HepG2 (cell line): ENCODE measurements around the gene ST6GALNAC2. TPM values are rescaled to one million over a fixed set of nuclear protein-coding genes. Genes with fewer than 3 reads are reported as not detected.

Experiments
- CHD4 ChIP-seq: fragments of 200-600 bp; sonication (generic); IDR thresholded peaks from 2 replicates; pipeline ENCODE4 v1.7.0; 2017; ENCODE audit warnings: mild to moderate bottlenecking, low read length, borderline replicate concordance
- GABPB1 ChIP-seq: IDR thresholded peaks from 2 replicates; pipeline ENCODE4 v1.6.1; 2016; ENCODE audit warnings: mild to moderate bottlenecking, missing genetic modification reagents, moderate library complexity, missing compliant biosample characterization
- HDAC1 ChIP-seq: sonication (generic); formaldehyde crosslinking; IDR thresholded peaks from 2 replicates; pipeline ENCODE4 v1.5.1; 2020; ENCODE audit warnings: mild to moderate bottlenecking, missing genetic modification reagents
- HNF4A ChIP-seq: sonication (generic); formaldehyde crosslinking; IDR thresholded peaks from 2 replicates; pipeline ENCODE4 v1.4.0; 2020; ENCODE audit warnings: missing genetic modification reagents
- NFE2 ChIP-seq: sonication (generic); formaldehyde crosslinking; IDR thresholded peaks from 2 replicates; pipeline ENCODE4 v1.4.0; 2020; ENCODE audit warnings: missing genetic modification reagents
- REPIN1 ChIP-seq: sonication (generic); formaldehyde crosslinking; IDR thresholded peaks from 2 replicates; pipeline ENCODE4 v1.8.0; 2022; ENCODE audit warnings: missing genetic modification reagents, low read depth, mild to moderate bottlenecking, borderline replicate concordance
- RNF2 ChIP-seq: fragments of 450-650 bp; conservative IDR thresholded peaks from 2 replicates; pipeline ENCODE4 v1.6.1; 2016; ENCODE audit warnings: low read depth
- USF2 ChIP-seq, 2 experiments: sonication (generic) in 1 of 2; formaldehyde crosslinking in 1 of 2; IDR thresholded peaks; 2 replicates each; pipeline versions ENCODE4 v1.5.1 to v1.6.1; 2011 to 2020; ENCODE audit warnings: borderline replicate concordance in 1 of 2, low read depth in 1 of 2, low read length in 1 of 2, mild to moderate bottlenecking in 1 of 2, missing genetic modification reagents in 1 of 2, moderate library complexity in 1 of 2
- YEATS2 ChIP-seq: sonication (generic); formaldehyde crosslinking; IDR thresholded peaks from 2 replicates; pipeline ENCODE4 v1.4.0; 2020; ENCODE audit warnings: missing genetic modification reagents, borderline replicate concordance
- ZBTB21 ChIP-seq: sonication (generic); formaldehyde crosslinking; IDR thresholded peaks from 2 replicates; pipeline ENCODE4 v1.4.0; 2020; ENCODE audit warnings: missing genetic modification reagents
- ZNF362 ChIP-seq: sonication (generic); formaldehyde crosslinking; IDR thresholded peaks from 2 replicates; pipeline ENCODE4 v1.4.0; 2020; ENCODE audit warnings: missing genetic modification reagents, mild to moderate bottlenecking, borderline replicate concordance
- ZNF44 ChIP-seq: sonication (generic); formaldehyde crosslinking; IDR thresholded peaks from 2 replicates; pipeline ENCODE4 v1.5.1; 2020; ENCODE audit warnings: mild to moderate bottlenecking, missing genetic modification reagents
- ZNF510 ChIP-seq: sonication (generic); formaldehyde crosslinking; IDR thresholded peaks from 2 replicates; pipeline ENCODE4 v1.4.0; 2020; ENCODE audit warnings: low read depth, mild to moderate bottlenecking, missing genetic modification reagents
- ZNF616 ChIP-seq: sonication (generic); formaldehyde crosslinking; IDR thresholded peaks from 2 replicates; pipeline ENCODE4 v1.5.0; 2020; ENCODE audit warnings: low read depth, mild to moderate bottlenecking, missing genetic modification reagents
- ZNF709 ChIP-seq: sonication (generic); formaldehyde crosslinking; IDR thresholded peaks from 2 replicates; pipeline ENCODE4 v1.5.0; 2020; ENCODE audit warnings: mild to moderate bottlenecking, missing genetic modification reagents
- ZNF850 ChIP-seq: sonication (generic); formaldehyde crosslinking; conservative IDR thresholded peaks from 2 replicates; pipeline ENCODE4 v1.9.0; 2021; ENCODE audit warnings: mild to moderate bottlenecking, missing genetic modification reagents
- polyA plus RNA-seq, 8 experiments: library from polyadenylated mRNA; depleted of rRNA in 3 of 8; stranded (reverse) in 7 of 8; unstranded in 1 of 8; fragments of >200 nt; fragmentation: Illumina TruSeq in 4 of 8; extraction: Trizol in 4 of 8; gene quantifications; 2 replicates each; pipeline versions ENCODE4 v1.2.1 to v1.2.3, GENCODE V29; 2011 to 2016; ENCODE audit warnings: low read depth in 4 of 8, missing spikeins in 1 of 8, mixed read lengths in 1 of 8; ENCODE audit not compliant: insufficient read depth in 1 of 8
- total RNA-seq, 5 experiments: library from RNA; depleted of rRNA; stranded (reverse); fragments of >200 nt; fragmentation: Illumina TruSeq; extraction: Trizol; gene quantifications; 2 replicates each; pipeline ENCODE4 v1.2.3, GENCODE V29; 2016; ENCODE audit warnings: low read depth in 1 of 5
- TF ChIP-seq, protein P1 (sequence below): sonication (generic); formaldehyde crosslinking; conservative IDR thresholded peaks from 2 replicates; pipeline ENCODE4 v1.8.0; 2022; ENCODE audit warnings: mild to moderate bottlenecking, moderate library complexity, missing genetic modification reagents
- TF ChIP-seq, protein P2 (sequence below): sonication (generic); formaldehyde crosslinking; IDR thresholded peaks from 2 replicates; pipeline ENCODE4 v1.4.0; 2020; ENCODE audit warnings: missing genetic modification reagents, borderline replicate concordance

The ST6GALNAC2 gene
- total and polyA plus RNA-seq, 2 of the 13 experiments (the other 11 are each of a cell fraction or from before 2014, with no cell fraction given) = 0.12 to 0.49 TPM

GRCh38 chr17:76524598-76525512 lies 60.8 kb downstream of the ST6GALNAC2 start (continued):
- 0 out of 2 replicates have a peak, but pooled peaks have one; percentile 29 for TF ChIP-seq ZNF709 (CRISPR knock-in tag)
- TF ChIP-seq ZNF362 (CRISPR knock-in tag) = no peak
- TF ChIP-seq NFE2 = peak; percentile 23; the same call in 1 of the 2 replicates
- peak; percentile 63 for TF ChIP-seq HDAC1
- no peak for TF ChIP-seq YEATS2 (CRISPR knock-in tag)
- no peak for TF ChIP-seq ZBTB21 (CRISPR knock-in tag)
- TF ChIP-seq RNF2 = peak; percentile 49
- TF ChIP-seq ZNF44 = no peak
- TF ChIP-seq ZNF850 = no peak
- TF ChIP-seq REPIN1 (CRISPR knock-in tag) = peak; percentile 40; the same call in 1 of the 2 replicates
- TF ChIP-seq GABPB1 = 0 out of 2 replicates have a peak, but pooled peaks have one; percentile 37
- TF ChIP-seq CHD4 = peak; percentile 41; the same call in 1 of the 2 replicates
- peak; percentile 91 for TF ChIP-seq HNF4A
- TF ChIP-seq, protein P1, sequence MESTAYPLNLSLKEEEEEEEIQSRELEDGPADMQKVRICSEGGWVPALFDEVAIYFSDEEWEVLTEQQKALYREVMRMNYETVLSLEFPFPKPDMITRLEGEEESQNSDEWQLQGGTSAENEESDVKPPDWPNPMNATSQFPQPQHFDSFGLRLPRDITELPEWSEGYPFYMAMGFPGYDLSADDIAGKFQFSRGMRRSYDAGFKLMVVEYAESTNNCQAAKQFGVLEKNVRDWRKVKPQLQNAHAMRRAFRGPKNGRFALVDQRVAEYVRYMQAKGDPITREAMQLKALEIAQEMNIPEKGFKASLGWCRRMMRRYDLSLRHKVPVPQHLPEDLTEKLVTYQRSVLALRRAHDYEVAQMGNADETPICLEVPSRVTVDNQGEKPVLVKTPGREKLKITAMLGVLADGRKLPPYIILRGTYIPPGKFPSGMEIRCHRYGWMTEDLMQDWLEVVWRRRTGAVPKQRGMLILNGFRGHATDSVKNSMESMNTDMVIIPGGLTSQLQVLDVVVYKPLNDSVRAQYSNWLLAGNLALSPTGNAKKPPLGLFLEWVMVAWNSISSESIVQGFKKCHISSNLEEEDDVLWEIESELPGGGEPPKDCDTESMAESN (CRISPR knock-in tag) = no peak; the same call in 1 of the 2 replicates
- TF ChIP-seq, protein P2, sequence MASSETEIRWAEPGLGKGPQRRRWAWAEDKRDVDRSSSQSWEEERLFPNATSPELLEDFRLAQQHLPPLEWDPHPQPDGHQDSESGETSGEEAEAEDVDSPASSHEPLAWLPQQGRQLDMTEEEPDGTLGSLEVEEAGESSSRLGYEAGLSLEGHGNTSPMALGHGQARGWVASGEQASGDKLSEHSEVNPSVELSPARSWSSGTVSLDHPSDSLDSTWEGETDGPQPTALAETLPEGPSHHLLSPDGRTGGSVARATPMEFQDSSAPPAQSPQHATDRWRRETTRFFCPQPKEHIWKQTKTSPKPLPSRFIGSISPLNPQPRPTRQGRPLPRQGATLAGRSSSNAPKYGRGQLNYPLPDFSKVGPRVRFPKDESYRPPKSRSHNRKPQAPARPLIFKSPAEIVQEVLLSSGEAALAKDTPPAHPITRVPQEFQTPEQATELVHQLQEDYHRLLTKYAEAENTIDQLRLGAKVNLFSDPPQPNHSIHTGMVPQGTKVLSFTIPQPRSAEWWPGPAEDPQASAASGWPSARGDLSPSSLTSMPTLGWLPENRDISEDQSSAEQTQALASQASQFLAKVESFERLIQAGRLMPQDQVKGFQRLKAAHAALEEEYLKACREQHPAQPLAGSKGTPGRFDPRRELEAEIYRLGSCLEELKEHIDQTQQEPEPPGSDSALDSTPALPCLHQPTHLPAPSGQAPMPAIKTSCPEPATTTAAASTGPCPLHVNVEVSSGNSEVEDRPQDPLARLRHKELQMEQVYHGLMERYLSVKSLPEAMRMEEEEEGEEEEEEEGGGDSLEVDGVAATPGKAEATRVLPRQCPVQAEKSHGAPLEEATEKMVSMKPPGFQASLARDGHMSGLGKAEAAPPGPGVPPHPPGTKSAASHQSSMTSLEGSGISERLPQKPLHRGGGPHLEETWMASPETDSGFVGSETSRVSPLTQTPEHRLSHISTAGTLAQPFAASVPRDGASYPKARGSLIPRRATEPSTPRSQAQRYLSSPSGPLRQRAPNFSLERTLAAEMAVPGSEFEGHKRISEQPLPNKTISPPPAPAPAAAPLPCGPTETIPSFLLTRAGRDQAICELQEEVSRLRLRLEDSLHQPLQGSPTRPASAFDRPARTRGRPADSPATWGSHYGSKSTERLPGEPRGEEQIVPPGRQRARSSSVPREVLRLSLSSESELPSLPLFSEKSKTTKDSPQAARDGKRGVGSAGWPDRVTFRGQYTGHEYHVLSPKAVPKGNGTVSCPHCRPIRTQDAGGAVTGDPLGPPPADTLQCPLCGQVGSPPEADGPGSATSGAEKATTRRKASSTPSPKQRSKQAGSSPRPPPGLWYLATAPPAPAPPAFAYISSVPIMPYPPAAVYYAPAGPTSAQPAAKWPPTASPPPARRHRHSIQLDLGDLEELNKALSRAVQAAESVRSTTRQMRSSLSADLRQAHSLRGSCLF = no peak
- 0 out of 2 replicates have a peak, but pooled peaks have one; percentile 53 for TF ChIP-seq ZNF510 (CRISPR knock-in tag)
- TF ChIP-seq USF2 (IDR thresholded peaks at IDR 0.05; ENCODE audit: low read depth, low read length) = no peak
- no peak for TF ChIP-seq USF2 (CRISPR knock-in tag; IDR thresholded peaks at IDR 0.05; ENCODE audit: borderline replicate concordance)
- no peak for TF ChIP-seq ZNF616 (CRISPR knock-in tag)
